NB4 (cell line): ENCODE measurements around the gene MRM2.

Experiments
- TF ChIP-seq, protein P1 (sequence below): IDR thresholded peaks from one replicate; pipeline ENCODE4 v1.5.1; 2012; ENCODE audit warnings: low read depth, low read length
- TF ChIP-seq, protein P2 (sequence below): IDR thresholded peaks from 2 replicates; pipeline ENCODE4 v1.6.1; 2011; ENCODE audit warnings: low read depth, low read length

GRCh38 chr7:2186166-2186565 is 55.8 kb downstream of the MRM2 start:
- TF ChIP-seq, protein P1, sequence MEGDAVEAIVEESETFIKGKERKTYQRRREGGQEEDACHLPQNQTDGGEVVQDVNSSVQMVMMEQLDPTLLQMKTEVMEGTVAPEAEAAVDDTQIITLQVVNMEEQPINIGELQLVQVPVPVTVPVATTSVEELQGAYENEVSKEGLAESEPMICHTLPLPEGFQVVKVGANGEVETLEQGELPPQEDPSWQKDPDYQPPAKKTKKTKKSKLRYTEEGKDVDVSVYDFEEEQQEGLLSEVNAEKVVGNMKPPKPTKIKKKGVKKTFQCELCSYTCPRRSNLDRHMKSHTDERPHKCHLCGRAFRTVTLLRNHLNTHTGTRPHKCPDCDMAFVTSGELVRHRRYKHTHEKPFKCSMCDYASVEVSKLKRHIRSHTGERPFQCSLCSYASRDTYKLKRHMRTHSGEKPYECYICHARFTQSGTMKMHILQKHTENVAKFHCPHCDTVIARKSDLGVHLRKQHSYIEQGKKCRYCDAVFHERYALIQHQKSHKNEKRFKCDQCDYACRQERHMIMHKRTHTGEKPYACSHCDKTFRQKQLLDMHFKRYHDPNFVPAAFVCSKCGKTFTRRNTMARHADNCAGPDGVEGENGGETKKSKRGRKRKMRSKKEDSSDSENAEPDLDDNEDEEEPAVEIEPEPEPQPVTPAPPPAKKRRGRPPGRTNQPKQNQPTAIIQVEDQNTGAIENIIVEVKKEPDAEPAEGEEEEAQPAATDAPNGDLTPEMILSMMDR: no peak
- TF ChIP-seq, protein P2, sequence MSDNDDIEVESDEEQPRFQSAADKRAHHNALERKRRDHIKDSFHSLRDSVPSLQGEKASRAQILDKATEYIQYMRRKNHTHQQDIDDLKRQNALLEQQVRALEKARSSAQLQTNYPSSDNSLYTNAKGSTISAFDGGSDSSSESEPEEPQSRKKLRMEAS: no peak
